Upper lobe of right lung (tissue), 1 donor: Measurements from ENCODE around the gene TSSK3. TPM values are rescaled to one million over a fixed set of nuclear protein-coding genes. Genes with fewer than 3 reads are reported as not detected.

Experiments
- ATAC-seq: fragments of 200-7000 bp; cut with Tn5 transposase; one replicate; pipeline ENCODE4 v1.9.1; 2020; ENCODE audit warnings: mild to moderate bottlenecking, moderate library complexity
- DNase-seq: peaks from one replicate; pipeline ENCODE4 v3.0.0-alpha.2; 2020
- H3K27ac ChIP-seq: fragments of 200-600 bp; one replicate; pipeline ENCODE4 v1.8.0; 2022
- H3K27me3 ChIP-seq: fragments of 200-600 bp; one replicate; pipeline ENCODE4 v1.8.0; 2022; ENCODE audit warnings: mild to moderate bottlenecking
- H3K36me3 ChIP-seq: fragments of 200-600 bp; one replicate; pipeline ENCODE4 v1.8.0; 2022
- H3K4me1 ChIP-seq: fragments of 200-600 bp; one replicate; pipeline ENCODE4 v1.8.0; 2022
- H3K4me3 ChIP-seq: fragments of 200-600 bp; one replicate; pipeline ENCODE4 v1.8.0; 2022; ENCODE audit warnings: mild to moderate bottlenecking
- H3K9me3 ChIP-seq: fragments of 200-600 bp; one replicate; pipeline ENCODE4 v1.8.0; 2022
- CTCF ChIP-seq: fragments of 200-600 bp; IDR thresholded peaks from one replicate; pipeline ENCODE4 v1.8.0; 2022; ENCODE audit warnings: antibody characterized with exemption
- intact Hi-C: fragments of 100-400 bp; cut with DNase I; formaldehyde crosslinking; loops from one replicate; pipeline ENCODE4 v1.11.0; 2022
- total RNA-seq: library from RNA; stranded (reverse); fragmentation: NEBNext Ultra II Directional; extraction: Animal tissue kit (Norgen Biotek cat#: 25700); gene quantifications from one replicate; pipeline ENCODE4 v1.2.1, GENCODE V29; 2021
- donor health status: DM: no; HTN: yes; CAD: no; lungs with severe emphysema.

Gene TSSK3
- total RNA-seq, 1 donor from 2014 or later, result 2.5 TPM

DNA sequence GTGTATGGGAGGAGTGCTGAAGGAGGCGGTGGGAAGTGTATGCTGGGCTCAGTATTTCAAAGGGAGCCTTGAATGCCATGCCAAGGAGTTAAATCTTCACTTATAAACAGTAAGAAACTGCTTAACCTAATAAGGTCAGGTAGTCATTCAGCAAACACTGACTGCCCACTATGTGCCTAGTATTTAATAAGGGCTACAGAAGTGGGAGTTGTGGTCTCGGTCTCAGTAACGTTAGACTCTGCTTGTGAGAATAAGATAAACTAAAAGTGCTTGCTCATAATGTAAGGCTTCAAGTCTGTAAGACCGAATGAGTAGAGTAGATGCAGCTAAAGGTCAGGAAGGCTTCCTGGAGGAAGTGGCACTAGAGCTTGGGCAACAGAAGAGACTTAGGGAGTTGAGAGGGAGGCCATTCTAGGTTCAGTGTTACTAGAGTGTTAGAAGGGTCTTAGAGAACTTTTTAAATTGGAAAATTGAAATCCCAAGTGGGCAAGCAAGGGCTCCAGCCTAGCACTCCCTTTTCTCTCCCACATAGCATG lies 32.3 kb upstream of the TSSK3 start:
- TF ChIP-seq CTCF, result no peak
- Histone ChIP-seq H3K9me3 (no peaks in the 10 kb centered on the region), H3K27me3 (no peaks in the 10 kb centered on the region), H3K27ac (no peak overlapping the region), H3K4me3 (no peak overlapping the region), H3K4me1 (peaks cover 7% of the 10 kb centered on the region), H3K36me3 (peaks cover 67% of the 10 kb centered on the region)
- DNase-seq, result peak; percentile 7
- intact Hi-C loops, result no loop called here
- ATAC-seq, result no peak

- intact Hi-C loops, result no loop called here
- Histone ChIP-seq H3K9me3 (no peaks in the 10 kb centered on the region), H3K36me3 (peaks cover 66% of the 10 kb centered on the region), H3K27me3 (no peaks in the 10 kb centered on the region), H3K4me1 (peaks cover 8% of the 10 kb centered on the region), H3K4me3 (no peak overlapping the region), H3K27ac (no peak overlapping the region)
- no peak for TF ChIP-seq CTCF
- ATAC-seq, result no peak
- peak; percentile 19 for DNase-seq
Observed at GRCh38 chr1:32330558-32331151, 31.7 kb upstream of the TSSK3 start.

GRCh38 chr1:32331549-32331948 lies 30.8 kb upstream of the TSSK3 start:
- intact Hi-C loops, result no loop called here
- no peak overlapping the region for H3K4me3 ChIP-seq
- TF ChIP-seq CTCF, result no peak
- H3K27ac ChIP-seq, result no peak overlapping the region
- peaks cover 65% of the 10 kb centered on the region for H3K36me3 ChIP-seq
- ATAC-seq (no peak), DNase-seq (peak; percentile 45)
- peaks cover 12% of the 10 kb centered on the region for H3K4me1 ChIP-seq
- H3K9me3 ChIP-seq, result no peaks in the 10 kb centered on the region
- H3K27me3 ChIP-seq, result no peaks in the 10 kb centered on the region

DNA sequence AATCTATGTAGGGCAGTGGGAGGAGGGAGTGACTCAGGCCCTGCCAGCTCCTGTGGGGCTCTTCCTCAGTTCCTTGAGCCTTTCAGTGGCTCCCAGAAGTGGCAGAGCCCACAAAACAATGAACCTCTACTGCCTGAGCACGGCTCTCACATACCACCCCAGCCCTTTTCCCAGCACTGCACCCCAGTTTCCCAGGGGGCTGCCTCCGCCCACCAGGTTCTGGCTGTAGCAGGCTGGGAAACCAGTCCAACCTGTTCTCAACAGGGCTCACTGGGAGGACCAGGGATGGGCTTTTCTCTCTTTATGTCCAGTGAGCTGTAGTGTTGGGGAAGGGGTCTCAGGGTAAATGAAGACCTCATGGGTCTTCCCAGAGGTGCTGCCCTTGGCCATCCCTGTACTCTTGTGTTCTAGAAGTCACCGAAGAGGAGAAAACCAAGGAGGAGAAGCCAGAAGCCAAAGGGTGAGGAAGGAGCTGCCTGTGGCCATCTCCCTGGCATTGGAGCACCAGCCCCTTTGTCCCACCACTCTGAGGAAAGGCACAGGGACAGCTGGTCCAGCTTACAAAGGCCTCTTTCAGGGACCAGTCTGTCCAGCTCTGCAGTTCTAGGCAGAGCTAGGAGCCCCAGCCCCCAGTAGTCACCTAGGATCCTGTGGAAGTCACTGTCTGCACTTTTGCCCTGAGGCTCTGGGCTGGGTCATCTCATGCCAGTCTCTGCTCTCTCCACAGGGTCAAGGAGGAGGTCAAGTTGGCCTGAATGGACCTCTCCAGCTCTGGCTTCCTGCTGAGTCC lies 29.9 kb upstream of the TSSK3 start:
- no peaks in the 10 kb centered on the region for H3K9me3 ChIP-seq
- no peaks in the 10 kb centered on the region for H3K27me3 ChIP-seq
- ATAC-seq, result no peak
- H3K4me1 ChIP-seq, result peaks cover 21% of the 10 kb centered on the region
- H3K27ac ChIP-seq, result no peak overlapping the region
- H3K4me3 ChIP-seq, result no peak overlapping the region
- peaks cover 56% of the 10 kb centered on the region for H3K36me3 ChIP-seq
- no peak for TF ChIP-seq CTCF
- intact Hi-C loops, result no loop called here
- no peak for DNase-seq

GRCh38 chr1:32333251-32333963 lies 28.9 kb upstream of the TSSK3 start:
- TF ChIP-seq CTCF, result no peak
- peaks cover 47% of the 10 kb centered on the region for H3K36me3 ChIP-seq
- H3K4me1 ChIP-seq, result peaks cover 28% of the 10 kb centered on the region
- no peak for ATAC-seq
- H3K27ac ChIP-seq, result no peak overlapping the region
- DNase-seq, result no peak
- H3K9me3 ChIP-seq, result no peaks in the 10 kb centered on the region
- H3K4me3 ChIP-seq, result no peak overlapping the region
- intact Hi-C loops, result no loop called here
- no peaks in the 10 kb centered on the region for H3K27me3 ChIP-seq
